Skeletal muscle satellite cell (primary cell): ENCODE data around the gene CTSO.

Source experiments
- H3K27me3 ChIP-seq: 2 replicates; pipeline ENCODE4 v1.7.0; 2013; ENCODE audit warnings: low read length; ENCODE audit not compliant: control insufficient read depth, insufficient read depth
- H3K36me3 ChIP-seq: 2 replicates; pipeline ENCODE4 v1.7.0; 2013; ENCODE audit warnings: mild to moderate bottlenecking, control low read depth, low read length; ENCODE audit not compliant: insufficient read depth
- H3K4me1 ChIP-seq: 2 replicates; pipeline ENCODE4 v1.7.0; 2013; ENCODE audit warnings: low read length; ENCODE audit not compliant: control insufficient read depth, insufficient read depth
- H3K4me2 ChIP-seq: 2 replicates; pipeline ENCODE4 v1.7.0; 2013; ENCODE audit warnings: mild to moderate bottlenecking, low read length
- H3K4me3 ChIP-seq: 2 replicates; pipeline ENCODE4 v1.7.0; 2013; ENCODE audit warnings: low read length
- H3K9ac ChIP-seq: 2 replicates; pipeline ENCODE4 v1.7.0; 2013; ENCODE audit warnings: mild to moderate bottlenecking, low read depth, low read length, moderate library complexity
- H3K9me3 ChIP-seq: replicated peaks from 2 replicates; pipeline ENCODE4 v1.7.0; 2013; ENCODE audit warnings: mild to moderate bottlenecking, control low read depth, low read length

CTSO gene

DNA sequence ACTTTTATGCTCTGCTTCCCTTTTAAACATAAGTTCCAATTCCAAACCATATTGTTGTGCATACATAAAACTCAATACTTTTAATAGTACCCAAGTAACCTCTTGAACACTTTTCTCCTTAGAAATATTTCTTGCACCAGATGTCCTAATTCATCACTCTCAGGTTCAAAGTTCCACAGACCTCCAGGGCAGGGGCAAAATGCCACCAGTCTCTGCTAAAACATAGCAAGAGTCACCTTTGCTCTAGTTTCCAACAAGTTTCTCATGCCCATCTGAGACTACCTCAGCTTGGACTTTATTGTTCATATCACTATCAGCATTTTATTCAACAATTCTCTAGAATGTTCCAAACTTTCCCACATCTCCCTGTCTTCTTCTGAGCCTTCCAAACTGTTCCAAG is 73.9 kb downstream of the CTSO start:
- no peak overlapping the region for H3K4me3 ChIP-seq
- H3K9me3 ChIP-seq, result no peaks in the 10 kb centered on the region
- H3K9ac ChIP-seq, result no peak overlapping the region
- no peaks in the 10 kb centered on the region for H3K4me1 ChIP-seq
- H3K4me2 ChIP-seq, result no peak overlapping the region
- no peaks in the 10 kb centered on the region for H3K36me3 ChIP-seq
- no peaks in the 10 kb centered on the region for H3K27me3 ChIP-seq

DNA sequence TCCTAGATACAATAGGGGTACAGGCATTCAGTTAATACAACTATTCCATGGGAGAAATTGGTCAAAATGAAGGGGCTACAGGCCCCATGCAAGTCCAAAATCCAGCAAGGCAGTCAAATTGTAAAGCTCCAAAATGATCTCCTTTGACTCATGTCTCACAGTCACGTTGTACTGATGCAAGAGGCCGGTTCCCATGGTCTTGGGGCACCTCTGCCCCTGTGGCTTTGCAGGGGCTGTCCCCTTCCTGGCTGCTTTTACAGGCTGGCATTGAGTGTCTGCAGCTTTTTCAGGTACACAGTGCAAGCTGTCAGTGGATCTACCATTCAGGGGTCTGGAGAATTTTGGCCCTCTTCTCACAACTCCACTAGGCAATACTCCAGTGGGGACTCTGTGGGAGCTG is 75.1 kb downstream of the CTSO start:
- Histone ChIP-seq H3K4me3 (no peak overlapping the region), H3K4me2 (no peak overlapping the region), H3K9ac (no peak overlapping the region)

DNA sequence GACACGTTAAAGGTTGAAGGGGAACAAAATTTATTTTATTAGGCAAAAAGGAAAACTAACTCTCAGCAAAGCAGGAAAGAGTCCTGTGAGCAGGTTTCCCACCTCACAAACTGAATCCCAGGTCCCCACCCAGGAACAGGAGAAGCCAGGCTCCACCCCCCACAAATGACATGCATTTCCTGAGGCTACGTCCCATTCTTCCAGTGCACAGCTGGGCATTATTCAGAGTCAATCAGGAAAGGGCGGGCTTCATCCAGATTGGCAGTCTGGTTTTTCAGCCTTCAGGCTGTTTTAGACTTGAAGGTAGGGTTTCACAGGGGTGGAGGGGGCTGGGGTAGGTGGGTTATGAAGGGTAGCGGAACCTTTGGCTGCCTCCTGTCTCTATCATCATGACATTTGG is 75.7 kb downstream of the CTSO start:
- no peaks in the 10 kb centered on the region for H3K4me1 ChIP-seq
- H3K9me3 ChIP-seq, result no peaks in the 10 kb centered on the region
- no peak overlapping the region for H3K9ac ChIP-seq

More for the DNA sequence above, 75.1 kb downstream of the CTSO start:
- H3K9me3 ChIP-seq, result no peaks in the 10 kb centered on the region
- no peaks in the 10 kb centered on the region for H3K4me1 ChIP-seq
- no peaks in the 10 kb centered on the region for H3K36me3 ChIP-seq
- no peaks in the 10 kb centered on the region for H3K27me3 ChIP-seq

DNA sequence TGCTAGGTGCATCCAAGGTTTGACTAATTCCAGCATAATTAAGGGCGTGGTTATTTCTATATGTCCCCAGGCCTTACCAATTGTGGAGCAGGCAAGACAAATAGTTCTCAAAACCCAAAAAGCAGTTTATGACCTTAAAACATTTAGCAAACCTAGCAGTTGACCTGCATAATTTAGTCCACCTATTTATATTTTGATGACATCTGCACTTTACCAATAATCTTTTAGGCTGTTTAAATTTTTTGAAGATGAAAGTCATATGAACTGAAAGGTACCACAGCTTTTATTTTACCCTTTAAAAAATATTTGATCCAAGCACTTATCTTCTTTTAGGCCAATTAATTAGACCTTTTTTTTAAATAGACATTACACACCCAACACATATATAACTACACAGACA is 77.8 kb downstream of the CTSO start:
- no peak overlapping the region for H3K9ac ChIP-seq
- H3K4me3 ChIP-seq, result no peak overlapping the region
- no peaks in the 10 kb centered on the region for H3K4me1 ChIP-seq

More for the DNA sequence above, 75.7 kb downstream of the CTSO start:
- H3K27me3 ChIP-seq, result no peaks in the 10 kb centered on the region
- no peaks in the 10 kb centered on the region for H3K36me3 ChIP-seq
- no peak overlapping the region for H3K4me2 ChIP-seq
- no peak overlapping the region for H3K4me3 ChIP-seq

More for the DNA sequence above, 77.8 kb downstream of the CTSO start:
- no peak overlapping the region for H3K4me2 ChIP-seq
- H3K27me3 ChIP-seq, result no peaks in the 10 kb centered on the region
- H3K36me3 ChIP-seq, result no peaks in the 10 kb centered on the region
- H3K9me3 ChIP-seq, result no peaks in the 10 kb centered on the region
